Measurements from ENCODE around the gene SRSF5.
"Not testable (repeated sequence)": the region's sequence is repeated elsewhere in the genome, so short reads cannot be mapped to it uniquely, and the experiment has no call there.

The SRSF5 gene

GRCh38 chr14:69766984-69767368 is at the start of gene SRSF5:
TSS of gene SRSF5 (plus strand) at chr14:69767142. CDS start at chr14:69768157, 1,015 bp downstream.
- peak; percentile 93 for DNase-seq

- not testable (repeated sequence) for DNase-seq
Observed at GRCh38 chr14:69718614-69719013, 48.3 kb upstream of the SRSF5 start.

GRCh38 chr14:69719501-69719951 is 47.4 kb upstream of the SRSF5 start:
- DNase-seq, result no peak

GRCh38 chr14:69720912-69721311 is 46.0 kb upstream of the SRSF5 start:
- DNase-seq, result no peak

- peak; percentile 87 for DNase-seq
Observed at GRCh38 chr14:69726761-69727511, 40.0 kb upstream of the SRSF5 start.

GRCh38 chr14:69727860-69728259 is 39.1 kb upstream of the SRSF5 start:
- no peak for DNase-seq

GRCh38 chr14:69731919-69732598 is 34.9 kb upstream of the SRSF5 start:
- DNase-seq, result not testable (repeated sequence)

GRCh38 chr14:69736405-69736804 is 30.5 kb upstream of the SRSF5 start:
- DNase-seq, result not testable (repeated sequence)

GRCh38 chr14:69741055-69741454 is 25.9 kb upstream of the SRSF5 start:
- no peak for DNase-seq

GRCh38 chr14:69749956-69750355 is 17.0 kb upstream of the SRSF5 start:
- no peak for DNase-seq

GRCh38 chr14:69750495-69750894 is 16.4 kb upstream of the SRSF5 start:
- no peak for DNase-seq

GRCh38 chr14:69752773-69753172 is 14.2 kb upstream of the SRSF5 start:
- no peak for DNase-seq

- DNase-seq, result no peak
Observed at GRCh38 chr14:69753860-69754259, 13.1 kb upstream of the SRSF5 start.

GRCh38 chr14:69754487-69754886 is 12.5 kb upstream of the SRSF5 start:
- no peak for DNase-seq

GRCh38 chr14:69755296-69755695 is 11.6 kb upstream of the SRSF5 start:
- no peak for DNase-seq

GRCh38 chr14:69755784-69756183 is 11.2 kb upstream of the SRSF5 start:
- DNase-seq, result no peak

- DNase-seq, result no peak
Observed at GRCh38 chr14:69756298-69756697, 10.6 kb upstream of the SRSF5 start.

- no peak for DNase-seq
Observed at GRCh38 chr14:69760810-69761209, 6.1 kb upstream of the SRSF5 start.

- no peak for DNase-seq
Observed at GRCh38 chr14:69763761-69764510, 3.0 kb upstream of the SRSF5 start.

- DNase-seq, result peak; percentile 87
Observed at GRCh38 chr14:69767369-69767999, 542 bp downstream of the SRSF5 start.

- DNase-seq, result no peak
Observed at GRCh38 chr14:69768873-69769272, 1.9 kb downstream of the SRSF5 start.

- no peak for DNase-seq
Observed at GRCh38 chr14:69769623-69770022, 2.7 kb downstream of the SRSF5 start.

- DNase-seq, result no peak
Observed at GRCh38 chr14:69770559-69770958, 3.6 kb downstream of the SRSF5 start.
